Prostate gland (tissue), 2 donors: ENCODE data around the gene KIAA0825. TPM values are rescaled to one million over a fixed set of nuclear protein-coding genes. Genes with fewer than 3 reads are reported as not detected.

Experiments used
- DNase-seq: peaks from one replicate; pipeline ENCODE4 v3.0.0-alpha.2; 2019; ENCODE audit warnings: low spot score
- H3K27ac ChIP-seq, 2 donors: fragments of 200-600 bp; sonication (generic); 2 replicates each; pipeline ENCODE4 v1.5.1; 2017 to 2019
- H3K27me3 ChIP-seq: fragments of 200-600 bp; sonication (generic); replicated peaks from 2 replicates; pipeline ENCODE4 v1.5.1; 2019; ENCODE audit not compliant: insufficient read depth
- H3K36me3 ChIP-seq, 2 donors: fragments of 200-600 bp; sonication (generic); 1 replicate in 1 of 2; 2 replicates in 1 of 2; pipeline versions ENCODE4 v1.5.1 to v1.8.1; 2017 to 2019
- H3K4me1 ChIP-seq: fragments of 200-600 bp; sonication (generic); replicated peaks from 2 replicates; pipeline ENCODE4 v1.5.1; 2019
- H3K4me3 ChIP-seq, 2 donors: fragments of 200-600 bp; sonication (generic); 2 replicates each; pipeline ENCODE4 v1.5.1; 2017 to 2019
- H3K9me3 ChIP-seq: fragments of 200-600 bp; sonication (generic); 2 replicates; pipeline ENCODE4 v1.5.1; 2017
- POLR2A ChIP-seq: fragments of 450-650 bp; IDR thresholded peaks from one replicate; pipeline ENCODE4 v1.6.1; 2016; ENCODE audit warnings: antibody characterized with exemption, mild to moderate bottlenecking
- POLR2AphosphoS5 ChIP-seq: sonication (generic); formaldehyde crosslinking; IDR thresholded peaks from one replicate; pipeline ENCODE4 v1.6.1; 2017; ENCODE audit warnings: antibody characterized with exemption
- WGBS: methylation state at CpG from one replicate; pipeline ENCODE4 v1.1.5; 2018; 5-methylcytosine and 5-hydroxymethylcytosine counted together
- intact Hi-C: fragments of 100-400 bp; cut with DNase I; formaldehyde crosslinking; loops from one replicate; pipeline ENCODE4 v1.14.2; 2022
- total RNA-seq, 2 donors: library from RNA; depleted of rRNA; stranded (reverse); fragments of >200 nt; gene quantifications; one replicate each; pipeline ENCODE4 v1.1.0, GENCODE V29; 2016
- TF ChIP-seq, protein P1 (sequence below), 4 experiments: fragments of 200-600 bp in 2 of 4; fragments of 450-650 bp in 2 of 4; sonication (generic) in 2 of 4; IDR thresholded peaks; 1 replicate in 3 of 4; 2 replicates in 1 of 4; pipeline ENCODE4 v1.5.1; 2016 to 2019; ENCODE audit warnings: antibody characterized with exemption in 4 of 4, mild to moderate bottlenecking in 2 of 4, moderate library complexity in 2 of 4

KIAA0825 gene
- total RNA-seq, 2 donors from 2014 or later = 3.9 to 4.1 TPM

DNA sequence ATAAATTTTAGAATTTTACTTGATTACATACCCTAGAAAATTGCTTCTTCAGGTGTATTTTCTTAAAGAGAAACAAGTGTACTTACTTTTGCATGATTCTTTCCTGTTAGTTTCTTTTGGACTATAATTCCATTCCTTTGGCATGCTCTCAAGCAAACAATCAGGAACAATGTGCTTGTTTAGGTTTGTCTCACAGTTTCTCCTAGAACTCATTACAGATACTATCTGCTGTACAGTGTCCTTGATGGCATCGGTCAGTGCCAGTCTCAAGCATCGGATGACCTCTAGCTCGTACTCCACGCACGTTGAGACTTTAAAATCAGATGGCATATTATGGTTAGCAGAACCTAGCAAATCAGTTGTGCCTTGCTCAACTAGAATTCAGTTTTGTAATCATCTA is 214.9 kb downstream of the KIAA0825 start:
- no peaks in the 10 kb centered on the region for H3K27me3 ChIP-seq
- intact Hi-C loops = no loop called here
- DNase-seq = peak; percentile 60
- TF ChIP-seq POLR2AphosphoS5 = peak; percentile 89
- TF ChIP-seq POLR2A = no peak
- TF ChIP-seq, protein P1, sequence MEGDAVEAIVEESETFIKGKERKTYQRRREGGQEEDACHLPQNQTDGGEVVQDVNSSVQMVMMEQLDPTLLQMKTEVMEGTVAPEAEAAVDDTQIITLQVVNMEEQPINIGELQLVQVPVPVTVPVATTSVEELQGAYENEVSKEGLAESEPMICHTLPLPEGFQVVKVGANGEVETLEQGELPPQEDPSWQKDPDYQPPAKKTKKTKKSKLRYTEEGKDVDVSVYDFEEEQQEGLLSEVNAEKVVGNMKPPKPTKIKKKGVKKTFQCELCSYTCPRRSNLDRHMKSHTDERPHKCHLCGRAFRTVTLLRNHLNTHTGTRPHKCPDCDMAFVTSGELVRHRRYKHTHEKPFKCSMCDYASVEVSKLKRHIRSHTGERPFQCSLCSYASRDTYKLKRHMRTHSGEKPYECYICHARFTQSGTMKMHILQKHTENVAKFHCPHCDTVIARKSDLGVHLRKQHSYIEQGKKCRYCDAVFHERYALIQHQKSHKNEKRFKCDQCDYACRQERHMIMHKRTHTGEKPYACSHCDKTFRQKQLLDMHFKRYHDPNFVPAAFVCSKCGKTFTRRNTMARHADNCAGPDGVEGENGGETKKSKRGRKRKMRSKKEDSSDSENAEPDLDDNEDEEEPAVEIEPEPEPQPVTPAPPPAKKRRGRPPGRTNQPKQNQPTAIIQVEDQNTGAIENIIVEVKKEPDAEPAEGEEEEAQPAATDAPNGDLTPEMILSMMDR (IDR thresholded peaks at IDR 0.05) = no peak
- H3K36me3 ChIP-seq = no peaks in the 10 kb centered on the region
- WGBS = 9% methylated on average over 5 of the region's 5 CpGs
- no peaks in the 10 kb centered on the region for H3K9me3 ChIP-seq
- H3K27ac ChIP-seq = peak overlapping the region in 1 of 2 donors; percentile 15
- H3K4me3 ChIP-seq = no peak overlapping the region
- no peaks in the 10 kb centered on the region for H3K4me1 ChIP-seq

GRCh38 chr5:94402096-94402495 is 216.3 kb downstream of the KIAA0825 start:
- no peaks in the 10 kb centered on the region for H3K36me3 ChIP-seq
- TF ChIP-seq POLR2AphosphoS5 = no peak
- no peak for TF ChIP-seq POLR2A
- TF ChIP-seq, protein P1 (IDR thresholded peaks at IDR 0.05) = no peak
- no peaks in the 10 kb centered on the region for H3K9me3 ChIP-seq
- no peak overlapping the region for H3K4me3 ChIP-seq
- no peaks in the 10 kb centered on the region for H3K27me3 ChIP-seq
- H3K4me1 ChIP-seq = no peaks in the 10 kb centered on the region
- intact Hi-C loops = no loop called here
- no peak overlapping the region for H3K27ac ChIP-seq
- WGBS = 91% methylated on average over 3 of the region's 3 CpGs
- DNase-seq = no peak

GRCh38 chr5:94397508-94397907 is 220.9 kb downstream of the KIAA0825 start:
- DNase-seq = no peak
- no peak for TF ChIP-seq POLR2AphosphoS5
- TF ChIP-seq, protein P1 (IDR thresholded peaks at IDR 0.05) = no peak
- no peak for TF ChIP-seq POLR2A

GRCh38 chr5:94396687-94397086 is 221.7 kb downstream of the KIAA0825 start:
- H3K9me3 ChIP-seq = no peaks in the 10 kb centered on the region
- DNase-seq = no peak
- no peaks in the 10 kb centered on the region for H3K27me3 ChIP-seq
- no peak overlapping the region for H3K27ac ChIP-seq
- no peaks in the 10 kb centered on the region for H3K4me1 ChIP-seq
- intact Hi-C loops = no loop called here
- TF ChIP-seq, protein P1 (IDR thresholded peaks at IDR 0.05) = no peak
- H3K4me3 ChIP-seq = no peak overlapping the region
- H3K36me3 ChIP-seq = no peaks in the 10 kb centered on the region

More at GRCh38 chr5:94397508-94397907, 220.9 kb downstream of the KIAA0825 start:
- H3K27ac ChIP-seq = no peak overlapping the region
- intact Hi-C loops = no loop called here
- H3K36me3 ChIP-seq = no peaks in the 10 kb centered on the region
- no peaks in the 10 kb centered on the region for H3K27me3 ChIP-seq
- no peaks in the 10 kb centered on the region for H3K9me3 ChIP-seq
- no peaks in the 10 kb centered on the region for H3K4me1 ChIP-seq
- H3K4me3 ChIP-seq = no peak overlapping the region

DNA sequence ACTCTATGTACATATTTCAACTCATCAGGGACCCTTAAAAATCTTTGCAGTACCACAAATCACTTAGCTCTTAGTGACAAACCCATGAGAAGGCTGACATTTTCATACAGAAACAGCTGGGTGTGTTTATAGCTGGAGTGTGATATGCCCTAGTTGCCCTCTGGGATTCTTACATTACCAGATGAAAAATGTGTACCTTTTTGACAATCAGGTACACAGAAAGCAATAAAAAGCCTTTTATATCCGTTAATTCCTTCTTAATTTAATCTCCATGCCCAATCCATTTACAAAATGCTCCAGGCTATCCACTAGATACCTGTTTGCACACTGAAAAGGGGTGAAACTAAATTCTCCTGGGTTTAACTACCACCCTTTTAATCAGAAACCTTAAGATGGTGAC is 222.9 kb downstream of the KIAA0825 start:
- TF ChIP-seq POLR2A (no peak), POLR2AphosphoS5 (no peak)
- TF ChIP-seq, protein P1 (IDR thresholded peaks at IDR 0.05) = no peak
- Histone ChIP-seq H3K4me3 (no peak overlapping the region), H3K36me3 (no peaks in the 10 kb centered on the region), H3K27ac (no peak overlapping the region), H3K27me3 (no peaks in the 10 kb centered on the region), H3K9me3 (no peaks in the 10 kb centered on the region), H3K4me1 (no peaks in the 10 kb centered on the region)
- intact Hi-C loops = no loop called here
- DNase-seq = no peak
- 42% methylated on average over 1 of the region's 1 CpG for WGBS
